Hematopoietic multipotent progenitor cell (in vitro differentiated cells): ENCODE data around the gene PTPRF. TPM values are rescaled to one million over a fixed set of nuclear protein-coding genes. Genes with fewer than 3 reads are reported as not detected.

Source experiments
- DNase-seq, 3 donors: peaks; one replicate each; pipeline ENCODE4 v3.0.0-alpha.2; 2011 to 2015; ENCODE audit warnings: low read depth in 2 of 3, low spot score in 2 of 3
- total RNA-seq: library from RNA; depleted of rRNA; stranded (reverse); fragments of >200 nt; gene quantifications from one replicate; pipeline ENCODE4 v1.2.3, GENCODE V29; 2012

PTPRF gene
- total RNA-seq, 1 donor = 1.9 TPM

GRCh38 chr1:43573066-43573800, 42.5 kb downstream of the PTPRF start:
- DNase-seq = no peak

GRCh38 chr1:43576521-43576920, 45.8 kb downstream of the PTPRF start:
- DNase-seq = no peak

GRCh38 chr1:43577655-43578542, 47.2 kb downstream of the PTPRF start:
- no peak for DNase-seq

- no peak for DNase-seq
Measured at GRCh38 chr1:43580039-43580438, 49.4 kb downstream of the PTPRF start.

- peak in 2 of 3 donors; percentile 17 to 53 for DNase-seq
Measured at GRCh38 chr1:43582162-43582566, 51.5 kb downstream of the PTPRF start.

- no peak for DNase-seq
Measured at GRCh38 chr1:43583058-43583457, 52.4 kb downstream of the PTPRF start.

- DNase-seq = no peak
Measured at GRCh38 chr1:43584204-43584603, 53.5 kb downstream of the PTPRF start.

GRCh38 chr1:43585557-43585956, 54.9 kb downstream of the PTPRF start:
- no peak for DNase-seq

- no peak for DNase-seq
Measured at GRCh38 chr1:43586136-43586731, 55.6 kb downstream of the PTPRF start.

GRCh38 chr1:43587001-43587400, 56.3 kb downstream of the PTPRF start:
- no peak for DNase-seq

GRCh38 chr1:43587594-43587993, 56.9 kb downstream of the PTPRF start:
- no peak for DNase-seq

GRCh38 chr1:43588592-43588991, 57.9 kb downstream of the PTPRF start:
- DNase-seq = no peak

- no peak for DNase-seq
Measured at GRCh38 chr1:43590388-43590925, 59.8 kb downstream of the PTPRF start.

- no peak for DNase-seq
Measured at GRCh38 chr1:43591181-43591580, 60.5 kb downstream of the PTPRF start.

- no peak for DNase-seq
Measured at GRCh38 chr1:43592051-43592665, 61.5 kb downstream of the PTPRF start.

- DNase-seq = no peak
Measured at GRCh38 chr1:43592974-43593683, 62.4 kb downstream of the PTPRF start.

- DNase-seq = no peak
Measured at GRCh38 chr1:43596579-43596978, 65.9 kb downstream of the PTPRF start.

- DNase-seq = no peak
Measured at GRCh38 chr1:43597028-43597427, 66.3 kb downstream of the PTPRF start.

GRCh38 chr1:43597721-43598120, 67.0 kb downstream of the PTPRF start:
- DNase-seq = no peak

- no peak for DNase-seq
Measured at GRCh38 chr1:43598622-43599021, 67.9 kb downstream of the PTPRF start.
